ENCODE results near the gene HAND2. TPM values are rescaled to one million over a fixed set of nuclear protein-coding genes. Genes with fewer than 3 reads are reported as not detected.

HAND2 gene
- total RNA-seq, 6 experiments from 2014 or later, result 0.35 to 3.7 (median 0.51) TPM

- H3K36me3 Mint-ChIP-seq (ENCODE audit: low read depth), result no peaks in the 10 kb centered on the region
- no peaks in the 10 kb centered on the region for H3K9me3 Mint-ChIP-seq
- peak; percentile 90 for TF ChIP-seq CTCF (IDR thresholded peaks at IDR 0.05)
- H3K27ac Mint-ChIP-seq, result no peak overlapping the region
- H3K4me3 Mint-ChIP-seq, result peak overlapping the region; percentile 85
- H3K27me3 Mint-ChIP-seq (ENCODE audit: insufficient read depth), result peaks cover 28% of the 10 kb centered on the region
- H3K4me1 Mint-ChIP-seq (ENCODE audit: low read depth), result peaks cover 34% of the 10 kb centered on the region
- peak; percentile 49 for DNase-seq
Observed at GRCh38 chr4:173494013-173494970, 35.7 kb downstream of the HAND2 start.

GRCh38 chr4:173493041-173493440, 37.0 kb downstream of the HAND2 start:
- no peak for DNase-seq
- Mint-ChIP-seq H3K27me3 (ENCODE audit: insufficient read depth) (peaks cover 27% of the 10 kb centered on the region), H3K4me3 (no peak overlapping the region)

GRCh38 chr4:173492315-173492714, 37.7 kb downstream of the HAND2 start:
- Mint-ChIP-seq H3K4me1 (ENCODE audit: low read depth) (peaks cover 47% of the 10 kb centered on the region), H3K4me3 (no peak overlapping the region), H3K9me3 (no peaks in the 10 kb centered on the region), H3K27me3 (ENCODE audit: insufficient read depth) (peaks cover 23% of the 10 kb centered on the region), H3K36me3 (ENCODE audit: low read depth) (no peaks in the 10 kb centered on the region), H3K27ac (no peak overlapping the region)
- DNase-seq, result no peak
- no peak for TF ChIP-seq CTCF (IDR thresholded peaks at IDR 0.05)

More at GRCh38 chr4:173493041-173493440, 37.0 kb downstream of the HAND2 start:
- Mint-ChIP-seq H3K36me3 (ENCODE audit: low read depth) (no peaks in the 10 kb centered on the region), H3K4me1 (ENCODE audit: low read depth) (peaks cover 46% of the 10 kb centered on the region), H3K9me3 (no peaks in the 10 kb centered on the region), H3K27ac (no peak overlapping the region)
- TF ChIP-seq CTCF (IDR thresholded peaks at IDR 0.05), result no peak

- TF ChIP-seq CTCF (IDR thresholded peaks at IDR 0.05), result no peak
- peaks cover 58% of the 10 kb centered on the region for H3K4me1 Mint-ChIP-seq (ENCODE audit: low read depth)
- no peak overlapping the region; the same call in 1 of the 2 replicates for H3K27ac Mint-ChIP-seq
- no peaks in the 10 kb centered on the region; the same call in 1 of the 2 replicates for H3K36me3 Mint-ChIP-seq (ENCODE audit: low read depth)
- no peaks in the 10 kb centered on the region for H3K9me3 Mint-ChIP-seq
- peak overlapping the region; percentile 1 for H3K4me3 Mint-ChIP-seq
- H3K27me3 Mint-ChIP-seq (ENCODE audit: insufficient read depth), result peaks cover 28% of the 10 kb centered on the region
- DNase-seq, result peak; percentile 36
Observed at GRCh38 chr4:173490817-173491528, 39.1 kb downstream of the HAND2 start.

- peaks cover 26% of the 10 kb centered on the region for H3K27me3 Mint-ChIP-seq (ENCODE audit: insufficient read depth)
- no peaks in the 10 kb centered on the region; the same call in 1 of the 2 replicates for H3K36me3 Mint-ChIP-seq (ENCODE audit: low read depth)
- peaks cover 60% of the 10 kb centered on the region for H3K4me1 Mint-ChIP-seq (ENCODE audit: low read depth)
- no peaks in the 10 kb centered on the region for H3K9me3 Mint-ChIP-seq
- no peak overlapping the region for H3K27ac Mint-ChIP-seq
- no peak overlapping the region for H3K4me3 Mint-ChIP-seq
- DNase-seq, result no peak
- TF ChIP-seq CTCF (IDR thresholded peaks at IDR 0.05), result no peak
Observed at GRCh38 chr4:173490256-173490655, 39.8 kb downstream of the HAND2 start.
